Colonic mucosa (tissue), 4 donors: Measurements from ENCODE around the gene SAMD5. TPM values are rescaled to one million over a fixed set of nuclear protein-coding genes. Genes with fewer than 3 reads are reported as not detected.

Experiments
- DNase-seq: peaks from one replicate; pipeline ENCODE4 v3.0.0-alpha.2; 2020
- H3K27ac ChIP-seq: fragments of 200-600 bp; one replicate; pipeline ENCODE4 v1.8.0; 2021
- H3K27me3 ChIP-seq: fragments of 200-600 bp; one replicate; pipeline ENCODE4 v1.8.0; 2021
- H3K36me3 ChIP-seq: fragments of 200-600 bp; one replicate; pipeline ENCODE4 v1.8.0; 2021
- H3K4me1 ChIP-seq: fragments of 200-600 bp; one replicate; pipeline ENCODE4 v1.8.0; 2021; ENCODE audit warnings: mild to moderate bottlenecking
- H3K4me3 ChIP-seq: fragments of 200-600 bp; one replicate; pipeline ENCODE4 v1.8.0; 2021
- H3K9ac ChIP-seq, 2 donors: one replicate each; pipeline ENCODE4 v1.7.0; 2013; ENCODE audit warnings: control low read depth in 2 of 2, low read depth in 2 of 2, low read length in 2 of 2
- H3K9me3 ChIP-seq: fragments of 200-600 bp; one replicate; pipeline ENCODE4 v1.8.0; 2021
- CTCF ChIP-seq: fragments of 200-600 bp; IDR thresholded peaks from one replicate; pipeline ENCODE4 v1.8.0; 2022; ENCODE audit warnings: antibody characterized with exemption, mild to moderate bottlenecking
- intact Hi-C: fragments of 100-400 bp; cut with DNase I; formaldehyde crosslinking; loops from one replicate; pipeline ENCODE4 v1.14.1; 2022
- total RNA-seq, 2 donors: library from RNA; stranded (reverse); fragmentation: NEBNext Ultra II Directional in 1 of 2; extraction: Animal tissue kit (Norgen Biotek cat#: 25700) in 1 of 2; gene quantifications; one replicate each; pipeline ENCODE4 v1.2.1, GENCODE V29; 2021
- donor health status: healthy.
- donor health status: DM: no; HTN: no; CAD: no.
- donor health status: DM: no; HTN: no; CAD: no.

SAMD5 gene
- total RNA-seq, 2 donors from 2014 or later, result 11.8 to 13.8 TPM

GRCh38 chr6:147527197-147527596 is 18.7 kb downstream of the SAMD5 start:
- Histone ChIP-seq H3K4me1 (peaks cover 4% of the 10 kb centered on the region), H3K36me3 (no peaks in the 10 kb centered on the region), H3K27me3 (no peaks in the 10 kb centered on the region), H3K9me3 (no peaks in the 10 kb centered on the region), H3K4me3 (no peak overlapping the region), H3K27ac (no peak overlapping the region), H3K9ac (no peak overlapping the region)
- intact Hi-C loops, result no loop called here
- TF ChIP-seq CTCF, result no peak
- no peak for DNase-seq

- Histone ChIP-seq H3K4me1 (peaks cover 4% of the 10 kb centered on the region), H3K9ac (no peak overlapping the region), H3K36me3 (no peaks in the 10 kb centered on the region), H3K4me3 (no peak overlapping the region), H3K27ac (no peak overlapping the region), H3K9me3 (no peaks in the 10 kb centered on the region), H3K27me3 (no peaks in the 10 kb centered on the region)
- no peak for DNase-seq
- intact Hi-C loops, result no loop called here
- no peak for TF ChIP-seq CTCF
These were observed 20.1 kb downstream of the SAMD5 start for GRCh38 chr6:147528511-147529145.

GRCh38 chr6:147530132-147531060 is 21.9 kb downstream of the SAMD5 start:
- intact Hi-C loops, result no loop called here
- Histone ChIP-seq H3K4me3 (no peak overlapping the region), H3K9ac (peak overlapping the region in 1 of 2 donors; percentile 54), H3K4me1 (peaks cover 4% of the 10 kb centered on the region), H3K9me3 (no peaks in the 10 kb centered on the region), H3K36me3 (no peaks in the 10 kb centered on the region), H3K27me3 (no peaks in the 10 kb centered on the region), H3K27ac (no peak overlapping the region)
- peak; percentile 46 for DNase-seq
- no peak for TF ChIP-seq CTCF

- peaks cover 4% of the 10 kb centered on the region for H3K4me1 ChIP-seq
- no peak overlapping the region for H3K9ac ChIP-seq
- intact Hi-C loops, result no loop called here
- no peak overlapping the region for H3K27ac ChIP-seq
- no peak for DNase-seq
- no peaks in the 10 kb centered on the region for H3K27me3 ChIP-seq
- no peaks in the 10 kb centered on the region for H3K9me3 ChIP-seq
- no peak overlapping the region for H3K4me3 ChIP-seq
- H3K36me3 ChIP-seq, result no peaks in the 10 kb centered on the region
- no peak for TF ChIP-seq CTCF
These were observed 22.8 kb downstream of the SAMD5 start for GRCh38 chr6:147531321-147531720.

GRCh38 chr6:147534116-147534860 is 25.8 kb downstream of the SAMD5 start:
- TF ChIP-seq CTCF, result no peak
- no peak overlapping the region for H3K27ac ChIP-seq
- DNase-seq, result no peak

More at GRCh38 chr6:147534116-147534860, 25.8 kb downstream of the SAMD5 start:
- Histone ChIP-seq H3K36me3 (no peaks in the 10 kb centered on the region), H3K4me3 (no peak overlapping the region), H3K9me3 (no peaks in the 10 kb centered on the region), H3K4me1 (peaks cover 4% of the 10 kb centered on the region), H3K27me3 (no peaks in the 10 kb centered on the region), H3K9ac (no peak overlapping the region)
- intact Hi-C loops, result no loop called here
